NCI-H2196 (cell line): ENCODE results near the gene EEF1AKMT3.
A peak's percentile ranks its signal among the peaks of the same experiment; 100 is the strongest.
"Not testable (repeated sequence)": the region's sequence is repeated elsewhere in the genome, so short reads cannot be mapped to it uniquely, and the experiment has no call there.

Source experiments
- DNase-seq: peaks from one replicate; lab custom pipeline; 2025; ENCODE audit not compliant: unreplicated experiment; lab: John Stamatoyannopoulos, UW

The EEF1AKMT3 gene

GRCh38 chr12:57816001-57816854, 43.8 kb downstream of the EEF1AKMT3 start:
- DNase-seq: peak; percentile 79

GRCh38 chr12:57816855-57817151, 44.4 kb downstream of the EEF1AKMT3 start:
- no peak for DNase-seq

- DNase-seq: no peak
Measured at GRCh38 chr12:57817261-57817989, 45.0 kb downstream of the EEF1AKMT3 start.

GRCh38 chr12:57817990-57818331, 45.5 kb downstream of the EEF1AKMT3 start:
- not testable (repeated sequence) for DNase-seq

- not testable (repeated sequence) for DNase-seq
Measured at GRCh38 chr12:57820119-57820518, 47.7 kb downstream of the EEF1AKMT3 start.

GRCh38 chr12:57821015-57821414, 48.6 kb downstream of the EEF1AKMT3 start:
- DNase-seq: not testable (repeated sequence)

- no peak for DNase-seq
Measured at GRCh38 chr12:57821474-57822214, 49.2 kb downstream of the EEF1AKMT3 start.

- DNase-seq: no peak
Measured at GRCh38 chr12:57822392-57823130, 50.1 kb downstream of the EEF1AKMT3 start.

- no peak for DNase-seq
Measured at GRCh38 chr12:57823131-57823907, 50.9 kb downstream of the EEF1AKMT3 start.

- no peak for DNase-seq
Measured at GRCh38 chr12:57823908-57824640, 51.7 kb downstream of the EEF1AKMT3 start.

- DNase-seq: no peak
Measured at GRCh38 chr12:57825451-57825850, 53.0 kb downstream of the EEF1AKMT3 start.

- no peak for DNase-seq
Measured at GRCh38 chr12:57826400-57826799, 54.0 kb downstream of the EEF1AKMT3 start.

- no peak for DNase-seq
Measured at GRCh38 chr12:57826966-57827365, 54.6 kb downstream of the EEF1AKMT3 start.

- no peak for DNase-seq
Measured at GRCh38 chr12:57829025-57829777, 56.8 kb downstream of the EEF1AKMT3 start.

GRCh38 chr12:57830393-57830792, 58.0 kb downstream of the EEF1AKMT3 start:
- DNase-seq: no peak
